GOT3 (cell line): ENCODE measurements around the gene HSD17B8.

Experiments
- DNase-seq: peaks from one replicate; lab custom pipeline; 2025; ENCODE audit warnings: mixed read lengths; lab: John Stamatoyannopoulos, UW

The HSD17B8 gene

GRCh38 chr6:33241968-33242367, 37.5 kb downstream of the HSD17B8 start:
- no peak for DNase-seq

- DNase-seq = no peak
These were observed 39.0 kb downstream of the HSD17B8 start for GRCh38 chr6:33243476-33243875.

GRCh38 chr6:33247977-33248642, 43.7 kb downstream of the HSD17B8 start:
- DNase-seq = peak; percentile 64

- no peak for DNase-seq
These were observed 44.1 kb downstream of the HSD17B8 start for GRCh38 chr6:33248643-33248931.

- DNase-seq = peak; percentile 93
These were observed 44.7 kb downstream of the HSD17B8 start for GRCh38 chr6:33248932-33249731.

GRCh38 chr6:33249732-33250630, 45.5 kb downstream of the HSD17B8 start:
- no peak for DNase-seq

- no peak for DNase-seq
These were observed 46.3 kb downstream of the HSD17B8 start for GRCh38 chr6:33250731-33251130.

GRCh38 chr6:33251395-33252012, 47.0 kb downstream of the HSD17B8 start:
- DNase-seq = no peak

GRCh38 chr6:33252759-33253158, 48.3 kb downstream of the HSD17B8 start:
- no peak for DNase-seq

GRCh38 chr6:33254591-33254990, 50.1 kb downstream of the HSD17B8 start:
- DNase-seq = no peak
